ENCODE data around the gene KRTAP10-9.
"Not testable (repeated sequence)": the region's sequence is repeated elsewhere in the genome, so short reads cannot be mapped to it uniquely, and the experiment has no call there.

KRTAP10-9 gene

DNA sequence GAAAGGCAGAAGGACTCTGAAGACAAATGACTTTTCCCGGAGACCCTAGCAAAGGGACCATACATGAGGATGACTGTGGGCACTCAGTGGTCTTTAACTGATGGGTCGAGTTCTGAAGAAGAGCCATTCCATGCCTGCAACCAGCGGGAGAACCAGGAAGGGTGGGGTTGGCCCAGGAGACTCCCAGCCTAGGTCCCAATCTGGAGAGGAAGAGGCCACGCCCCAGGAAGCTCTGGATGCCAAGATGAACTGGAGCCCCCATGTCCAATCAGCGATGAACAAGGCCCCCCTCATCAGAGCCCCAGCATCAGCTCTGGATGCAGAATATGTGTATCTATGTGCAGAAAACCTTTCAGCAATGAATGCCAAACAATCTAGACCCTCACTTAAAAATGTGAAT lies 13.9 kb downstream of the KRTAP10-9 start:
- no peak overlapping the region for H3K27ac ChIP-seq (ENCODE audit: extremely low read depth, low read depth, low read length)
- H3K4me1 ChIP-seq (ENCODE audit: control insufficient read depth, insufficient read depth, low read length): no peaks in the 10 kb centered on the region
- no peaks in the 10 kb centered on the region for H3K36me3 ChIP-seq (ENCODE audit: control insufficient read depth in 2 of 2, insufficient read depth in 1 of 2, low read length in 2 of 2)
- no peaks in the 10 kb centered on the region for H3K9me3 ChIP-seq (ENCODE audit: control insufficient read depth, insufficient read depth, low read depth, low read length)
- POLR2A ChIA-PET: no interaction called here
- TF ChIP-seq ZBTB7A (tag by site-specific recombination; IDR thresholded peaks at IDR 0.05; ENCODE audit: low read depth) (no peak), KLF7 (tag by site-specific recombination; IDR thresholded peaks at IDR 0.05; ENCODE audit: borderline replicate concordance) (no peak)
- CTCF ChIA-PET: no interaction called here
- H3K4me3 ChIP-seq (ENCODE audit: low read depth, low read length): no peak overlapping the region

DNA sequence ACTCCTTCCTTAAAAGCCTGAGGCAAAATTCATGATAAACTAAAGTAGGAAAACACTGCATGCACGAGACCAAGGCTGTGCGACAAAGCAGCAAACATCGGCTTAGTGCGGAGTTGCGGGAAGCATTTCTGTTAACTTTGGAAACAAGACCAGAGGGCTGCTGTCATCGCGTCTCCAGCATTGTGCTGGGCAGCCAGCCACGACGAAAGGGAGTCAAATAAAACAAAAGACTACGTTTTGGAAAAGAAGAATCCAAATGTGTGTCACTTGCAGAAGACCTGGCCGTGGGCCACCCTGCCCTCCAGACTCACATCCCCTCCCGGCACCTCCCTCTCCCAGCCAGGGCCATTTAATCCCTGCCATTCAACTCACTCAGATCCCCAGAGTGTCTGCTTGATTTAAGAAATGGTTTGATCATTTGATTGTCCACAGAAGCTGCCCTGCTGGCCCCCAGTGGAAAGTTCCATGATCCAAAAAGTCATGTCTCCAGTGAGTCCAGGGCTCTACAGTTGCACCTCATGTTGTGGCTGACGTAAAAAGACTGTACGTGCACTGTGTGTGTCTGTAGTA lies 16.9 kb downstream of the KRTAP10-9 start:
- Histone ChIP-seq H3K4me3 (ENCODE audit: low read depth, low read length) (no peak overlapping the region), H3K27ac (ENCODE audit: extremely low read depth, low read depth, low read length) (no peak overlapping the region), H3K4me1 (ENCODE audit: control insufficient read depth, insufficient read depth, low read length) (no peaks in the 10 kb centered on the region), H3K36me3 (ENCODE audit: control insufficient read depth in 2 of 2, insufficient read depth in 1 of 2, low read length in 2 of 2) (no peaks in the 10 kb centered on the region), H3K9me3 (ENCODE audit: control insufficient read depth, insufficient read depth, low read depth, low read length) (no peaks in the 10 kb centered on the region)
- POLR2A ChIA-PET: no interaction called here
- TF ChIP-seq ZNF221 (tag by site-specific recombination; IDR thresholded peaks at IDR 0.05; ENCODE audit: borderline replicate concordance): no peak
- CTCF ChIA-PET: interaction anchor here (1.0 kb wide), 1 partner anchor 45 kb away, joined by 3 read pairs; no protein-coding TSS in a partner anchor

DNA sequence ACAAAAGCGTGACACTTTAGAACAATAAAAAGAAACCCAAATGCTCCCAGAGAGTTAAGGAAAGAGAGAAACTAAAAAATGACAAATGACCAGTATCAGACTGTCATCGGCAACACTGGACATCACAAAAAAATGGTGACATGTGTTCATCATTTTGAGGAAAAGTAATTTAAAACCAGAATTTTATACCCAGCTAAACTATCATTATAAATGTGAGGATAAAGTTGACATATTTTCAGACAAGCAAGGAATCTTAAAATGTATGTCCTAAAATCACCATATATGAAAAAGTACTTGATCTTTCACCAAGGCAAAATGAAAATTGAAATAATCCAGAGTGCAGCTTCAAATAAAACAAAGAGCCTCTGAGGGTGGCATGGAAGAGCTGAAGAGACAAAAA lies 18.0 kb downstream of the KRTAP10-9 start:
- Histone ChIP-seq H3K27ac (ENCODE audit: extremely low read depth, low read depth, low read length) (no peak overlapping the region), H3K4me1 (ENCODE audit: control insufficient read depth, insufficient read depth, low read length) (no peaks in the 10 kb centered on the region), H3K36me3 (ENCODE audit: control insufficient read depth in 2 of 2, insufficient read depth in 1 of 2, low read length in 2 of 2) (no peaks in the 10 kb centered on the region), H3K9me3 (ENCODE audit: control insufficient read depth, insufficient read depth, low read depth, low read length) (no peaks in the 10 kb centered on the region), H3K4me3 (ENCODE audit: low read depth, low read length) (no peak overlapping the region)
- ChIA-PET CTCF (no interaction called here), POLR2A (interaction anchor here (0.6 kb wide), 3 partner anchors 59 to 228 kb away, joined by 3 to 7 read pairs (median 4); no protein-coding TSS in a partner anchor)
- TF ChIP-seq ZNF132 (tag by site-specific recombination; IDR thresholded peaks at IDR 0.05; ENCODE audit: borderline replicate concordance) (no peak), SETDB1 (IDR thresholded peaks at IDR 0.05; ENCODE audit: insufficient read length, low read length) (peak; percentile 81)

DNA sequence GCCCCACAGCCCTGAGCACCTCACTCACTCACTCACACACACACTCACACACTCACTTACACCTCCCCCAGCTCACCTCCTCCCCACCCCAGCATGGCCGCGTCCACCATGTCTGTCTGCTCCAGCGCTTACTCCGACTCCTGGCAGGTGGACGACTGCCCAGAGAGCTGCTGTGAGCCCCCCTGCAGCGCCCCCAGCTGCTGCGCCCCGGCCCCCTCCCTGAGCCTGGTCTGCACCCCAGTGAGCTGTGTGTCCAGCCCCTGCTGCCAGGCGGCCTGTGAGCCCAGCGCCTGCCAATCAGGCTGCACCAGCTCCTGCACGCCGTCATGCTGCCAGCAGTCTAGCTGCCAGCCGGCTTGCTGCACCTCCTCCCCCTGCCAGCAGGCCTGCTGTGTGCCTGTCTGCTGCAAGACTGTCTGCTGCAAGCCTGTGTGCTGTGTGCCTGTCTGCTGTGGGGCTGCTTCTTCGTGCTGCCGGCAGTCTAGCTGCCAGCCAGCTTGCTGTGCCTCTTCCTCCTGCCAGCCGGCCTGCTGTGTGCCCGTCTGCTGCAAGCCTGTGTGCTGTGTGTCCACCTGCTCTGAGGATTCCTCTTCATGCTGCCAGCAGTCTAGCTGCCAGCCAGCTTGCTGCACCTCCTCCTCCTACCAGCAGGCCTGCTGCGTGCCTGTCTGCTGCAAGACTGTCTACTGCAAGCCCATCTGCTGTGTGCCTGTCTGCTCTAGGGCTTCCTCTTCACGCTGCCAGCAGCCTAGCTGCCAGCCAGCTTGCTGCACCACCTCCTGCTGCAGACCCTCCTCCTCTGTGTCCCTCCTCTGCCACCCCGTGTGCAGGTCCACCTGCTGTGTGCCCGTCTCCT lies 19.7 kb downstream of the KRTAP10-9 start, which contains the start of gene KRTAP10-11:
Gene KRTAP10-11, plus strand, starts transcription at position 49 of the 856 bp plus-strand sequence. Its CDS starts 45 bp downstream, at position 94.
- H3K4me3 ChIP-seq (ENCODE audit: low read depth, low read length); H3K4me1 ChIP-seq (ENCODE audit: control insufficient read depth, insufficient read depth, low read length); POLR2A ChIA-PET; H3K9me3 ChIP-seq (ENCODE audit: control insufficient read depth, insufficient read depth, low read depth, low read length); H3K36me3 ChIP-seq (ENCODE audit: control insufficient read depth in 2 of 2, insufficient read depth in 1 of 2, low read length in 2 of 2); H3K27ac ChIP-seq (ENCODE audit: extremely low read depth, low read depth, low read length): not testable (repeated sequence)
- CTCF ChIA-PET: interaction anchor here (0.6 kb wide), 1 partner anchor 91 kb away, joined by 3 read pairs; no protein-coding TSS in a partner anchor

DNA sequence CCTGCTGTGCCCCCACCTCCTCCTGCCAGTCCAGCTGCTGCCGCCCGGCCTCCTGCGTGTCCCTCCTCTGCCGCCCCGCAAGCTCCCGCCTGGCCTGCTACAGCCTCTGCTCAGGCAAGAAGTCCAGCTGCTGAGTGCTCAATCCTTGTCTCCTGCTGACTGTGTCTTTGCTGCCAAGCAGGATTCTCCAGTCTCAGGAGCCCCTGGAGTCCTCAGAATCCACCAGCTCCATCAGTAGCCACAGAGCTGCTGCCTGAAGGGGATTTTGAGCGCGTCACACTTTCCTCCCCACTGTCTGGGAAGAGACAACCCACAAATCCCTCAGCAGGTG lies 20.3 kb downstream of the KRTAP10-9 start:
- Histone ChIP-seq H3K9me3 (ENCODE audit: control insufficient read depth, insufficient read depth, low read depth, low read length) (no peaks in the 10 kb centered on the region), H3K36me3 (ENCODE audit: control insufficient read depth in 2 of 2, insufficient read depth in 1 of 2, low read length in 2 of 2) (no peaks in the 10 kb centered on the region), H3K4me1 (ENCODE audit: control insufficient read depth, insufficient read depth, low read length) (no peaks in the 10 kb centered on the region), H3K27ac (ENCODE audit: extremely low read depth, low read depth, low read length) (no peak overlapping the region), H3K4me3 (ENCODE audit: low read depth, low read length) (no peak overlapping the region)
- peak; percentile 89 for TF ChIP-seq ZIC2 (tag by site-specific recombination; IDR thresholded peaks at IDR 0.05)
- TF ChIP-seq, protein P1, sequence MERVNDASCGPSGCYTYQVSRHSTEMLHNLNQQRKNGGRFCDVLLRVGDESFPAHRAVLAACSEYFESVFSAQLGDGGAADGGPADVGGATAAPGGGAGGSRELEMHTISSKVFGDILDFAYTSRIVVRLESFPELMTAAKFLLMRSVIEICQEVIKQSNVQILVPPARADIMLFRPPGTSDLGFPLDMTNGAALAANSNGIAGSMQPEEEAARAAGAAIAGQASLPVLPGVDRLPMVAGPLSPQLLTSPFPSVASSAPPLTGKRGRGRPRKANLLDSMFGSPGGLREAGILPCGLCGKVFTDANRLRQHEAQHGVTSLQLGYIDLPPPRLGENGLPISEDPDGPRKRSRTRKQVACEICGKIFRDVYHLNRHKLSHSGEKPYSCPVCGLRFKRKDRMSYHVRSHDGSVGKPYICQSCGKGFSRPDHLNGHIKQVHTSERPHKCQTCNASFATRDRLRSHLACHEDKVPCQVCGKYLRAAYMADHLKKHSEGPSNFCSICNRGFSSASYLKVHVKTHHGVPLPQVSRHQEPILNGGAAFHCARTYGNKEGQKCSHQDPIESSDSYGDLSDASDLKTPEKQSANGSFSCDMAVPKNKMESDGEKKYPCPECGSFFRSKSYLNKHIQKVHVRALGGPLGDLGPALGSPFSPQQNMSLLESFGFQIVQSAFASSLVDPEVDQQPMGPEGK (tag by site-specific recombination; IDR thresholded peaks at IDR 0.05): no peak
- POLR2A ChIA-PET: interaction anchor here (0.6 kb wide), 1 partner anchor 889 kb away, joined by 3 read pairs; no protein-coding TSS in a partner anchor
- CTCF ChIA-PET: interaction anchor here (0.6 kb wide), 1 partner anchor 91 kb away, joined by 3 read pairs; no protein-coding TSS in a partner anchor

Measured in HEK293 (cell line).